WERI-Rb-1 (cell line): Measurements from ENCODE around the gene BTNL9.
"Not testable (repeated sequence)": the region's sequence is repeated elsewhere in the genome, so short reads cannot be mapped to it uniquely, and the experiment has no call there.

Source experiments
- DNase-seq: peaks from one replicate; pipeline ENCODE4 v3.0.0-alpha.2; 2020
- H3K27ac ChIP-seq: fragments of 250-450 bp; sonication (Bioruptor Pico); 2 replicates; pipeline ENCODE4 v1.5.1; 2020; ENCODE audit warnings: mild to moderate bottlenecking, moderate library complexity
- H3K27me3 ChIP-seq: fragments of 250-450 bp; sonication (Bioruptor Pico); 2 replicates; pipeline ENCODE4 v1.5.1; 2021; ENCODE audit warnings: mild to moderate bottlenecking, low read depth, moderate library complexity; ENCODE audit not compliant: insufficient read depth, severe bottlenecking
- H3K36me3 ChIP-seq: fragments of 250-450 bp; sonication (Bioruptor Pico); 2 replicates; pipeline ENCODE4 v1.5.1; 2020; ENCODE audit warnings: mild to moderate bottlenecking, moderate library complexity
- H3K4me3 ChIP-seq: 2 replicates; pipeline ENCODE4 v1.5.1; 2011; ENCODE audit warnings: low read depth, mild to moderate bottlenecking, control low read depth, low read length
- H3K9me3 ChIP-seq: fragments of 250-450 bp; sonication (Bioruptor Pico); 2 replicates; pipeline ENCODE4 v1.5.1; 2021; ENCODE audit warnings: mild to moderate bottlenecking, moderate library complexity; ENCODE audit not compliant: severe bottlenecking
- CTCF ChIP-seq: IDR thresholded peaks from 2 replicates; pipeline ENCODE4 v1.5.1; 2011; ENCODE audit warnings: low read depth, mild to moderate bottlenecking, control low read depth, inconsistent platforms, low read length

Gene BTNL9

GRCh38 chr5:181098762-181099601 lies 58.9 kb downstream of the BTNL9 start:
- DNase-seq, result no peak
- H3K4me3 ChIP-seq, result no peak overlapping the region
- H3K36me3 ChIP-seq, result no peaks in the 10 kb centered on the region
- H3K9me3 ChIP-seq, result no peaks in the 10 kb centered on the region
- H3K27me3 ChIP-seq, result peaks cover 16% of the 10 kb centered on the region
- no peak for TF ChIP-seq CTCF
- H3K27ac ChIP-seq, result no peak overlapping the region

- no peaks in the 10 kb centered on the region for H3K9me3 ChIP-seq
- H3K27me3 ChIP-seq, result peaks cover 16% of the 10 kb centered on the region
- DNase-seq, result no peak
- H3K36me3 ChIP-seq, result no peaks in the 10 kb centered on the region
- H3K4me3 ChIP-seq, result no peak overlapping the region
- no peak overlapping the region for H3K27ac ChIP-seq
- TF ChIP-seq CTCF, result no peak
Measured at GRCh38 chr5:181099602-181100086, 59.6 kb downstream of the BTNL9 start.

GRCh38 chr5:181100121-181100875 lies 60.2 kb downstream of the BTNL9 start:
- Histone ChIP-seq H3K27me3 (peaks cover 16% of the 10 kb centered on the region), H3K4me3 (no peak overlapping the region), H3K27ac (no peak overlapping the region), H3K36me3 (no peaks in the 10 kb centered on the region), H3K9me3 (no peaks in the 10 kb centered on the region)
- DNase-seq, result no peak
- no peak for TF ChIP-seq CTCF

- H3K4me3 ChIP-seq, H3K36me3 ChIP-seq, H3K9me3 ChIP-seq, H3K27ac ChIP-seq, DNase-seq: not testable (repeated sequence)
- H3K27me3 ChIP-seq, result peaks cover 16% of the 10 kb centered on the region
Measured at GRCh38 chr5:181101030-181101641, 61.1 kb downstream of the BTNL9 start.

GRCh38 chr5:181101930-181102674 lies 62.0 kb downstream of the BTNL9 start:
- H3K36me3 ChIP-seq, DNase-seq, H3K27ac ChIP-seq, H3K4me3 ChIP-seq, H3K9me3 ChIP-seq: not testable (repeated sequence)
- H3K27me3 ChIP-seq, result peaks cover 20% of the 10 kb centered on the region

GRCh38 chr5:181104259-181104568 lies 64.1 kb downstream of the BTNL9 start:
- not testable (repeated sequence) for H3K4me3 ChIP-seq, DNase-seq, H3K9me3 ChIP-seq, H3K27ac ChIP-seq, H3K36me3 ChIP-seq
- H3K27me3 ChIP-seq, result peaks cover 15% of the 10 kb centered on the region

GRCh38 chr5:181104606-181105390 lies 64.7 kb downstream of the BTNL9 start:
- H3K4me3 ChIP-seq, DNase-seq, H3K9me3 ChIP-seq, H3K36me3 ChIP-seq, H3K27ac ChIP-seq: not testable (repeated sequence)
- H3K27me3 ChIP-seq, result peaks cover 10% of the 10 kb centered on the region
